Stimulated activated CD8-positive, alpha-beta memory T cell treated with anti-CD3 and anti-CD28 coated beads, Interleukin-7, amount 100 ng/mL, for 48 hours (primary cell): ENCODE data around the gene FAM163A.
"Not testable (repeated sequence)": the region's sequence is repeated elsewhere in the genome, so short reads cannot be mapped to it uniquely, and the experiment has no call there.

ENCODE experiments used
- DNase-seq, 2 donors: peaks; one replicate each; pipeline ENCODE4 v3.0.0-alpha.2; 2020; ENCODE audit warnings: low read depth in 1 of 2; ENCODE audit errors: extremely low read depth in 1 of 2

Gene FAM163A

GRCh38 chr1:179786815-179787685 lies 44.0 kb downstream of the FAM163A start:
- no peak for DNase-seq

- no peak for DNase-seq
Measured at GRCh38 chr1:179788259-179788658, 45.2 kb downstream of the FAM163A start.

- DNase-seq: no peak
Measured at GRCh38 chr1:179793281-179793680, 50.2 kb downstream of the FAM163A start.

- DNase-seq: no peak
Measured at GRCh38 chr1:179794146-179794545, 51.1 kb downstream of the FAM163A start.

- no peak for DNase-seq
Measured at GRCh38 chr1:179794669-179795068, 51.6 kb downstream of the FAM163A start.

- DNase-seq: no peak
Measured at GRCh38 chr1:179798213-179798863, 55.2 kb downstream of the FAM163A start.

GRCh38 chr1:179798864-179799516 lies 55.9 kb downstream of the FAM163A start:
- no peak for DNase-seq

GRCh38 chr1:179800481-179800880 lies 57.4 kb downstream of the FAM163A start:
- DNase-seq: no peak

GRCh38 chr1:179803104-179803503 lies 60.0 kb downstream of the FAM163A start:
- DNase-seq: no peak

GRCh38 chr1:179803918-179804317 lies 60.8 kb downstream of the FAM163A start:
- DNase-seq: no peak

GRCh38 chr1:179804417-179804816 lies 61.3 kb downstream of the FAM163A start:
- DNase-seq: not testable (repeated sequence)

- DNase-seq: no peak
Measured at GRCh38 chr1:179805291-179806195, 62.5 kb downstream of the FAM163A start.

- DNase-seq: no peak
Measured at GRCh38 chr1:179806333-179806732, 63.2 kb downstream of the FAM163A start.

GRCh38 chr1:179807291-179807690 lies 64.2 kb downstream of the FAM163A start:
- no peak for DNase-seq

GRCh38 chr1:179807691-179808485 lies 64.8 kb downstream of the FAM163A start:
- DNase-seq: no peak

GRCh38 chr1:179808503-179808902 lies 65.4 kb downstream of the FAM163A start:
- DNase-seq: no peak

GRCh38 chr1:179809506-179810366 lies 66.6 kb downstream of the FAM163A start:
- peak; percentile 24 to 37 for DNase-seq

GRCh38 chr1:179810367-179810715 lies 67.2 kb downstream of the FAM163A start:
- no peak for DNase-seq
